ENCODE results near the gene SMIM17. TPM values are rescaled to one million over a fixed set of nuclear protein-coding genes. Genes with fewer than 3 reads are reported as not detected.

Gene SMIM17
- total RNA-seq, 1 experiment from 2014 or later, result not detected

- DNase-seq (ENCODE audit: low read depth, low spot score) (no peak), ATAC-seq (no peak)
- Histone ChIP-seq H3K36me3 (ENCODE audit: control insufficient read depth in 1 of 2, insufficient read depth in 2 of 2, low read length in 2 of 2) (no peaks in the 10 kb centered on the region), H3K27me3 (ENCODE audit: insufficient read depth, low read length) (no peaks in the 10 kb centered on the region), H3K4me2 (ENCODE audit: low read length) (no peak overlapping the region), H3K27ac (ENCODE audit: low read depth, low read length) (no peak overlapping the region), H3K4me3 (replicated peaks in 1 of 2; ENCODE audit: low read depth in 1 of 2, low read length in 2 of 2) (no peak overlapping the region), H3K9me3 (ENCODE audit: control insufficient read depth in 1 of 2, insufficient read depth in 1 of 2, low read depth in 1 of 2, low read length in 2 of 2) (peaks cover 19 to 25% of the 10 kb centered on the region in 2 experiments; a peak in 2 of 4 replicates), H3K79me2 (ENCODE audit: insufficient read depth, low read length) (no peaks in the 10 kb centered on the region), H2AFZ (ENCODE audit: low read depth, low read length, poor library complexity, severe bottlenecking) (no peak overlapping the region), H3K4me1 (ENCODE audit: control insufficient read depth in 1 of 2, insufficient read depth in 2 of 2, low read length in 2 of 2) (no peaks in the 10 kb centered on the region), H3K9me2 (ENCODE audit: insufficient read depth) (no peaks in the 10 kb centered on the region), H3K9ac (ENCODE audit: low read length) (no peak overlapping the region), H4K20me1 (ENCODE audit: insufficient read depth) (no peaks in the 10 kb centered on the region)
- TF ChIP-seq ZBTB33 (IDR thresholded peaks at IDR 0.05; ENCODE audit: extremely low read depth, insufficient replicate concordance, low read length), result no peak
- no peak for TF ChIP-seq SIN3A (IDR thresholded peaks at IDR 0.05; ENCODE audit: low read depth)
- no peak for TF ChIP-seq RAD21 (IDR thresholded peaks at IDR 0.05; ENCODE audit: low read depth)
- no peak for TF ChIP-seq ZFX (IDR thresholded peaks at IDR 0.05)
- no peak for TF ChIP-seq SRF (IDR thresholded peaks at IDR 0.05; ENCODE audit: low read depth)
- no peak for TF ChIP-seq SP1 (IDR thresholded peaks at IDR 0.05; ENCODE audit: low read depth)
- TF ChIP-seq EZH2phosphoT487 (IDR thresholded peaks at IDR 0.05; ENCODE audit: borderline replicate concordance), result no peak
- TF ChIP-seq EZH2 (IDR thresholded peaks at IDR 0.05), result no peak
- TF ChIP-seq FOSL1 (IDR thresholded peaks at IDR 0.05; ENCODE audit: low read depth), result no peak
- TF ChIP-seq ATF3 (IDR thresholded peaks at IDR 0.05), result no peak
- no peak for TF ChIP-seq POLR2AphosphoS5 (IDR thresholded peaks at IDR 0.05; ENCODE audit: low read depth, low read length)
- TF ChIP-seq YY1 (IDR thresholded peaks at IDR 0.05; ENCODE audit: extremely low read depth, insufficient replicate concordance, low read depth, low read length), result no peak
- TF ChIP-seq POLR2A (IDR thresholded peaks at IDR 0.05; ENCODE audit: borderline replicate concordance, extremely low read depth, insufficient read depth, insufficient read length), result no peak
- TF ChIP-seq CTCF (IDR thresholded peaks at IDR 0.05 in 2 of 3, conservative IDR thresholded peaks at IDR 0.05 in 1 of 3; ENCODE audit: borderline replicate concordance in 1 of 3, insufficient read depth in 1 of 3, low read depth in 2 of 3, low read length in 2 of 3), result no peak
- TF ChIP-seq EGR1 (IDR thresholded peaks at IDR 0.05; ENCODE audit: low read depth), result no peak
- no peak for TF ChIP-seq TCF7L2 (IDR thresholded peaks at IDR 0.05; ENCODE audit: borderline replicate concordance, extremely low read depth, insufficient read depth, insufficient read length)
- no peak for TF ChIP-seq REST (IDR thresholded peaks at IDR 0.05; ENCODE audit: low read depth)
- ChIA-PET POLR2A (no interaction called here), RAD21 (ENCODE audit: low non-redundant PET in 1 of 2, low total read pairs in 2 of 2, uncharacterized antibody in 2 of 2, unreplicated experiment in 2 of 2) (no interaction called here), CTCF (no interaction called here)
- no TSS peak for BruUV-seq (replicated peaks)
- intact Hi-C loops (cut with micrococcal nuclease), result no loop called here
These were observed 34.5 kb upstream of the SMIM17 start for GRCh38 chr19:56608274-56608964.

Data from HCT116 (cell line).